Measurements from ENCODE around the gene YIF1A. TPM values are rescaled to one million over a fixed set of nuclear protein-coding genes. Genes with fewer than 3 reads are reported as not detected.

YIF1A gene
- polyA plus RNA-seq, 1 of the 3 experiments (the other 2 are of a cell fraction) = 123 TPM

- Histone ChIP-seq H3K79me2 (ENCODE audit: insufficient read depth) (peaks cover 16% of the 10 kb centered on the region), H4K20me1 (ENCODE audit: insufficient read depth) (peaks cover 3% of the 10 kb centered on the region; the same call in 1 of the 2 replicates), H3K27me3 (ENCODE audit: insufficient read depth) (no peaks in the 10 kb centered on the region), H3K4me3 (ENCODE audit: low read depth in 2 of 2, low read length in 1 of 2) (no peak overlapping the region), H3K4me1 (ENCODE audit: control insufficient read depth in 1 of 2, insufficient read depth in 2 of 2, low read depth in 1 of 2, low read length in 1 of 2) (peaks cover 4 to 14% of the 10 kb centered on the region in 2 experiments; a peak in 2 of 4 replicates), H3K36me3 (replicated peaks in 1 of 2; ENCODE audit: control insufficient read depth in 1 of 2, insufficient read depth in 2 of 2, low read length in 1 of 2) (peaks cover 19 to 54% of the 10 kb centered on the region in 2 experiments), H3K4me2 (no peak overlapping the region), H3F3A (replicated peaks; ENCODE audit: insufficient read depth) (peaks cover 16% of the 10 kb centered on the region), H3K27ac (ENCODE audit: low read depth in 2 of 2, low read length in 1 of 2) (no peak overlapping the region), H3K9me3 (no peaks in the 10 kb centered on the region), H3K9me2 (no peaks in the 10 kb centered on the region), H3K9ac (no peak overlapping the region), H2AFZ (ENCODE audit: low read depth) (no peak overlapping the region)
- CTCF ChIA-PET = interaction anchor here (0.6 to 9.4 kb wide), 8 partner anchors 9 to 40 kb away, joined by 3 to 111 read pairs (median 3); partner anchors contain the start of genes CNIH2 and TMEM151A
- peak; percentile 59 for DNase-seq
- TF ChIP-seq CHD2 (IDR thresholded peaks at IDR 0.05; ENCODE audit: low read length, partially characterized antibody) = no peak
- TF ChIP-seq CTCF (IDR thresholded peaks at IDR 0.05) = peak; percentile 59
- POLR2A ChIA-PET = no interaction called here
- 88% methylated on average over 11 of the region's 12 CpGs for WGBS (ENCODE audit: low lambda C conversion rate)
Measured at GRCh38 chr11:66264914-66265313, 24.0 kb downstream of the YIF1A start.

- Histone ChIP-seq H3K27me3 (ENCODE audit: insufficient read depth) (no peaks in the 10 kb centered on the region), H3K79me2 (ENCODE audit: insufficient read depth) (peaks cover 16% of the 10 kb centered on the region), H3K27ac (ENCODE audit: low read depth in 2 of 2, low read length in 1 of 2) (no peak overlapping the region), H3K36me3 (replicated peaks in 1 of 2; ENCODE audit: control insufficient read depth in 1 of 2, insufficient read depth in 2 of 2, low read length in 1 of 2) (peaks cover 18 to 59% of the 10 kb centered on the region in 2 experiments), H3F3A (replicated peaks; ENCODE audit: insufficient read depth) (peaks cover 13% of the 10 kb centered on the region), H3K4me2 (no peak overlapping the region), H3K9me2 (no peaks in the 10 kb centered on the region), H4K20me1 (ENCODE audit: insufficient read depth) (peaks cover 9% of the 10 kb centered on the region; the same call in 1 of the 2 replicates), H3K9ac (no peak overlapping the region), H3K4me1 (ENCODE audit: control insufficient read depth in 1 of 2, insufficient read depth in 2 of 2, low read depth in 1 of 2, low read length in 1 of 2) (peaks cover 0 to 13% of the 10 kb centered on the region in 2 experiments; a peak in 1 of 4 replicates), H2AFZ (ENCODE audit: low read depth) (no peak overlapping the region), H3K9me3 (no peaks in the 10 kb centered on the region), H3K4me3 (ENCODE audit: low read depth in 2 of 2, low read length in 1 of 2) (no peak overlapping the region)
- POLR2A ChIA-PET = no interaction called here
- WGBS (ENCODE audit: low lambda C conversion rate) = 84% methylated on average over 6 of the region's 8 CpGs
- DNase-seq = no peak
- CTCF ChIA-PET = interaction anchor here (1.0 to 9.4 kb wide), 5 partner anchors 13 to 39 kb away, joined by 3 to 111 read pairs (median 4); partner anchors contain the start of gene CNIH2
- no peak for TF ChIP-seq CTCF (IDR thresholded peaks at IDR 0.05)
- no peak for TF ChIP-seq NFIC (IDR thresholded peaks at IDR 0.05; ENCODE audit: borderline replicate concordance)
- TF ChIP-seq YY1 (IDR thresholded peaks at IDR 0.05; ENCODE audit: low read depth) = no peak
- TF ChIP-seq USF1 (IDR thresholded peaks at IDR 0.05; ENCODE audit: borderline replicate concordance, low read depth) = no peak
- no peak for TF ChIP-seq ZBTB33 (IDR thresholded peaks at IDR 0.05; ENCODE audit: borderline replicate concordance, low read depth)
- TF ChIP-seq SIN3A (IDR thresholded peaks at IDR 0.05; ENCODE audit: borderline replicate concordance, low read depth, low read length) = no peak
- TF ChIP-seq USF2 (IDR thresholded peaks at IDR 0.05; ENCODE audit: borderline replicate concordance, low read depth, low read length) = no peak
- no peak for TF ChIP-seq JUND (IDR thresholded peaks at IDR 0.05)
- TF ChIP-seq RFX5 (IDR thresholded peaks at IDR 0.05; ENCODE audit: low read length) = no peak
- no peak for TF ChIP-seq MEF2A (IDR thresholded peaks at IDR 0.05; ENCODE audit: borderline replicate concordance, low read depth)
- no peak for TF ChIP-seq GABPA (IDR thresholded peaks at IDR 0.05; ENCODE audit: low read depth)
- no peak for TF ChIP-seq PBX3 (IDR thresholded peaks at IDR 0.05)
- no peak for TF ChIP-seq TCF12 (IDR thresholded peaks at IDR 0.05)
- no peak for TF ChIP-seq FOXM1 (IDR thresholded peaks at IDR 0.05; ENCODE audit: low read depth)
- TF ChIP-seq RXRA (IDR thresholded peaks at IDR 0.05; ENCODE audit: borderline replicate concordance, low read depth) = no peak
- TF ChIP-seq EP300 (IDR thresholded peaks at IDR 0.05; ENCODE audit: borderline replicate concordance in 1 of 2, low read depth in 1 of 2, low read length in 1 of 2) = no peak
- no peak for TF ChIP-seq RAD21 (IDR thresholded peaks at IDR 0.05; ENCODE audit: low read length)
- TF ChIP-seq FOSL2 (IDR thresholded peaks at IDR 0.05; ENCODE audit: borderline replicate concordance, low read depth) = no peak
Measured at GRCh38 chr11:66264383-66264782, 24.6 kb downstream of the YIF1A start.

Data from SK-N-SH (cell line).